ENCODE measurements around the gene USP20.
A peak's percentile ranks its signal among the peaks of the same experiment; 100 is the strongest.

The USP20 gene

DNA sequence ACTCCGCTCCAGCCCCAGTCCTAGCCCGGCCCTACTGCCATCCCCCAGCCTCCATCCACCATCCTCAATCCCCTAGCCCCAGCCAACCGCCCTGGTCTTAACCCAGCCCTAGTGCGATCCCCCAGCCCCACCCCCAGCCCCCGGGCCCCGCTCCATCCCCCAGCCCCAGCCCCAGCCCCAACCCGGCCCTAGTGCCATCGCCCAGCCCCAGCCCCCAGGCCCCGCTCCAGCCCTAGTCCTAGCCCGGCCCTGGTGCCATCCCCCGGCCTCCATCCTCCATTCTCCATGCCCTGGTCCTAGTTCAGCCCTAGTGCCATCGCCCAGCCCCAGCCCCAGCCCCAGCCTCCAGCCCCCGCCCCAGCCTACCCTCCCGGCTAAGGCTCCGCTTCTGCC lies 11.7 kb upstream of the USP20 start:
- DNase-seq (ENCODE audit: low spot score): no peak

DNA sequence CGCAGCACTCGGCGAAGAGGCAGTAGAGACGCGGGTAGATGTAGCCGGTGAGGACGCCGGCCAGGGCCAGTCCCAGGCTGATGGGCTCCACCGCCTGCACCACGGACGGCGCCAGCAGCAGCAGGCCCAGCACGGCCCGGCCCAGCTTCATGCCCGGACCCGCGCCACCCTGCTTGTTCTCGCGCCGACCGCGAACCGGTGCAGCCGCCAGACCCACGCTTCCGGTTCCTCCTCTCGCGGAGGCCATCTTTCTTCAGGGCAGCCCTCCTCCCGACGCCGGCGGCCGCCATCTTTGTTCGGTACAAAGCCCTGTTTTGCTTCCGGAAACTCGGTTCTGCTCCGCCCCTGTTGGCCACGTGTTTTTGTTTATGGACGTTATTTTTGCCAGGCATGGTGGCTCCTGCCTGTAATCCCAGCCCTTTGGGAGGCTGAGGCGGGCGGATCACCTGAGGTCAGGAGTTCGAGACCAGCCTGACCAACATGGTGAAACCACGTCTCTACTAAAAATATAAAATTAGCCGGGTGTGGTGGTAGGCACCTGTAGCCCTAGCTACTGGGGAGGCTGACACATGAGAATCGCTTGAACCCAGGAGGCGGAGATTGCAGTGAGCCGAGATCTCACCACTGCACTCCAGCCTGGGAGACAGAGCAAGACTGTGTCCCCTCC lies 11.2 kb upstream of the USP20 start, which contains the start of gene TOR1A:
Gene TOR1A (minus strand): TSS at position 202 of the 667 bp plus-strand sequence. CDS start 51 bp downstream, at position 151.
- DNase-seq (ENCODE audit: low spot score): peak; percentile 96

GRCh38 chr9:129826344-129826743 lies 8.9 kb upstream of the USP20 start:
- DNase-seq (ENCODE audit: low spot score): no peak

GRCh38 chr9:129826759-129827158 lies 8.5 kb upstream of the USP20 start:
- no peak for DNase-seq (ENCODE audit: low spot score)

DNA sequence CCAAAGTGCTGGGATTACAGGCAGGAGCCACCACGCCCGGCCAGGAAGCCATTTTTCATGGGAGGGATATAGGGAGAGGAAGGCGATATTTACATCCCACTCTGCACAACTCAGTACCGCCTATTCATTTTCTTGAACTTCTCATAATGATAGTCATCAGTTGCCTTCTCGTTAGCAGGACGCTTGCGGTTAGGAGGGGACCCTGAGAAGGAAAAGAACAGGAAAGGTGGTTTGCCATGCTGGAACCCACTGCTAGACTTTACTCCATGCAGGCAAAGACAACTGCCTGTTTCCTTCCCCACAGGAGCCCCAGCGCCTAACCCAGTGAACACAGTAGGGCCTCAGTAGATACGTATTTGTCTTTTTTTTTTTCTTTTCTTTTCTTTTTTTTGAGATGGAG lies 7.2 kb upstream of the USP20 start:
- DNase-seq (ENCODE audit: low spot score): no peak

DNA sequence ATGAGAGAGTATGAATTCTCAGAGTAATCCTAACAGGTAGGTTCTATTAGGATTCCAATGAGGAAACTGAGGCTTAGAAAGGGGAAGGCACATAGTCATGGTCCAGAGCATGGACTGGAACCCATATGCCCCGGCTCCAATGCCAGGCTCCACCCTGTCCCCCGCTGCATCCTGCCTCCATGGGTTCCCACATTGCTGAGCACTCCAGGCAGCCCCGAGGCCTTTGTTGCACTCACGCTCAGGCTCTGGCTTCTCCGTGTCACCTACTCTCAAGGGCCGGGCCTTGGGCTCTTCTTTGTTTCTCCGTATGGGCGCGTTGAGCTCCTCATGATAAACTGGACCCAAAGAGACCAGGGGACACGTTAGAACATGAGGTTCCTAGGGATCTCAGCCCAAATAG lies 6.3 kb upstream of the USP20 start:
- DNase-seq (ENCODE audit: low spot score): no peak

DNA sequence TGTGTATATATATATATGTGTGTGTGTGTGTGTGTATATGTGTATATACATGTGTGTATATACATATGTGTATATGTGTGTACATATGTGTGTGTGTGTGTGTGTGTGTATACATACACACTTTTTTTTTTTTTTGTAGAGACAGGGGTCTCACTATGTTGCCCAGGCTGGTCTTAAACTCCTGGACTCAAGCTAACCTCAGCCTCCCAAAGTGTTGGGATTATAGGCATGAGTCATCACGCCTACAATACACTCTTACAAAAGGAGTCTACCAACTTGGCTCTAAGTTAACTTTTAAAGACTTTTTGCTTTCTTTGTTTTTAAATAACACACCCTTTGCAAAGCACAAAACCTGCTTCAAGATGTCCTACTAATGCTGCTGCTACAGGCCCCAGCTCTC lies 2.3 kb upstream of the USP20 start:
- no peak for DNase-seq (ENCODE audit: low spot score)

DNA sequence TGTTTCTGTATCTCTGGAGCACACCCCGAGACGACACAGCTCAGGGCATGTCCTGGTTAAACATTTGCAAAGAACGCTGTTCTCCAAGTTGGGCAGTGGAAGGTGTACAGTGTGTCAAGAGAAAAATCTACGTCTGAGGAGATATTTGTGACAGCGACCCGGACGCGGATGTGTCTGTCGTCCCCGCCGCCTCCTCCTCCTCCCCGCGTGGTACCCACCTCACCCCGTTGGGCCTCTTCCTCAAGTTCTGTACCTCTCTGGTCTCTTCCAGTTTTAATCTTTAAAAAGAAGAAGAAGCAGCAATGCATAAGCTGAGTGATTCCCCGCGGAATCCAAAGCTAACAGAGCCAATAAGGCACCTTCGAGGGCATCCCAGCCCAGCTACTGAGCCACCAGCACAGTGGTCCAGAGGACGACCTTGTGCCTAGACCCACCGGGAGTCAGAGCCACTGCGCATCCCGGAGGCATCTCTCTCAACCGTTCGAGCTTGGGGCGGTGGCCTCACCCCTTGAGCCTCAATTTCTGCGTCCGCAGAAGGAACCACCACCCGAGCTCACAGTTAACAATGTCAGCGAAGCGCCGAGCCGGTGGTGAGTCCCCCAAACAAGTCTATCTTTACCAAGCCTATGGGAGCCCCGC lies 650 bp upstream of the USP20 start:
- no peak for DNase-seq (ENCODE audit: low spot score)

GRCh38 chr9:129835860-129836223 lies 584 bp downstream of the USP20 start:
- no peak for DNase-seq (ENCODE audit: low spot score)

GRCh38 chr9:129836311-129837007 lies 1.2 kb downstream of the USP20 start:
- DNase-seq (ENCODE audit: low spot score): no peak

- no peak for DNase-seq (ENCODE audit: low spot score)
Observed at GRCh38 chr9:129838707-129839259, 3.5 kb downstream of the USP20 start.

- DNase-seq (ENCODE audit: low spot score): no peak
Observed at GRCh38 chr9:129839324-129840023, 4.2 kb downstream of the USP20 start.

- DNase-seq (ENCODE audit: low spot score): no peak
Observed at GRCh38 chr9:129840034-129840433, 4.8 kb downstream of the USP20 start.

- peak; percentile 92 for DNase-seq (ENCODE audit: low spot score)
Observed at GRCh38 chr9:129841071-129841470, 5.8 kb downstream of the USP20 start.

DNA sequence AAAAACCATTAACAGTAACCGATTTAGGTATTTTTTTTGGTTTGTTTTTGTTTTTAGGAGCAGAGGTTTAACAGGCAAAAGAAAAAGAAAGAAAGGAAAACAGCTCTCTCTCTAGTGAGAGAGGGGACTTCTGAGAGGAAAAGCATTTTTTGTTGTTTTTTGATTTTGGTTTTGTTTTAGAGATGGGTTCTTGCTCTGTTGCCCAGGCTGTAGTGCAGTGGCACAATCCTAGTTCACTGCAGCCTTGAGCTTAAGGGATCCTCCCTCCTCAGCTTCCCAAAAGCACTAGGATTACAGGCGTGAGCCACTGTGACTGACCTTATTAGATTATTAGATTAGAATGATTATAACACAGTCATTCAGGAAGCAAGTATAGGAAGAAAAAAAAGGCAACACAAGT lies 10.1 kb downstream of the USP20 start:
- DNase-seq (ENCODE audit: low spot score): no peak

GRCh38 chr9:129848712-129849441 lies 13.6 kb downstream of the USP20 start:
- DNase-seq (ENCODE audit: low spot score): no peak

DNA sequence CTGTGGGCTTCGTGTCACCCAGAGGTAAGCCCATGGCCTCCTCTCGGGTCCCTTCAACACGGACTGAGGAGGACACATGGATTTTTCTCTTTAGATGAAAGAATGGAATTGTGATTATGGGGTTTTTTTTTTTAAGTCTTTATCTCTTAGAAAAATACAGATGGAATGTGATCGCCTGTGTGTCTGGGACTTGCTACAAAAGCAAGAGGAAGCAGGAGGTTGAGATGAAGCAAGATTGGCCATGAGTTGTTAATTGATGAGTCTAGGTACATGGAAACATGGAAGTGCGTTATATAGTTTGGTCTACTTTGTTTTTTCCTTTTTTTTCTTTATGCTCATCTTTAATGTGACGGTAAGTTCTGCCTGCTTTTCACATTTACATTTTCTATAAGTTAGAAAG lies 14.6 kb downstream of the USP20 start:
- DNase-seq (ENCODE audit: low spot score): no peak

- DNase-seq (ENCODE audit: low spot score): no peak
Observed at GRCh38 chr9:129850821-129851550, 15.7 kb downstream of the USP20 start.

GRCh38 chr9:129851821-129852220 lies 16.6 kb downstream of the USP20 start:
- DNase-seq (ENCODE audit: low spot score): no peak

- no peak for DNase-seq (ENCODE audit: low spot score)
Observed at GRCh38 chr9:129852579-129852978, 17.3 kb downstream of the USP20 start.

DNA sequence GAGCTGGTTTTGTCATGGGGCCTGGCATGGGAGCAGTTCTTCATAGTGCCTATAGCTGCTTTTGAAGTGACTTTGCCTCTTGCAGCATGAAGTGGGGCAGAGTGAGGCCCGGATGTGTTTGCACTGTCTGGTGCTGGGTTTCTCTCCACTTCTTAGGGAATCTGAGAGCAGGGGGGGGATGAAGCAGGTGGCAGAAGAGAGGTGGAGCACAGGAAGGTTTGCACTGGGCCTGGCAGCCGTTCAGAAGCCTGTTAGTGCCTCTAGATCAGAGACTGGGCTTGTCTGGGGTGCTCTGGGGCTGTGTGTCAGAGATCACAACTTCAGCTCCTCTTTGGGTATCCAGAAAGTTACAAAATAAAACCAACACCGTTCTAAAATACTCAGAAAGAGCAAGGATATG lies 18.4 kb downstream of the USP20 start:
- no peak for DNase-seq (ENCODE audit: low spot score)
